Nephron progenitor cell (in vitro differentiated cells): Measurements from ENCODE around the gene CCDC178.

Experiments used
- DNase-seq: peaks from one replicate; pipeline ENCODE4 v3.0.0; 2021
- H3K27ac Mint-ChIP-seq: 2 replicates; pipeline ENCODE4 v1.8.0; 2021; ENCODE audit warnings: mild to moderate bottlenecking, moderate library complexity, mixed read lengths
- H3K27me3 Mint-ChIP-seq: 2 replicates; pipeline ENCODE4 v1.8.0; 2021; ENCODE audit warnings: mild to moderate bottlenecking, low read depth, mixed read lengths; ENCODE audit not compliant: poor library complexity
- H3K36me3 Mint-ChIP-seq: 2 replicates; pipeline ENCODE4 v1.8.0; 2021; ENCODE audit warnings: low read depth, mixed read lengths
- H3K4me1 Mint-ChIP-seq: 2 replicates; pipeline ENCODE4 v1.8.0; 2021; ENCODE audit warnings: mixed read lengths
- H3K4me3 Mint-ChIP-seq: 2 replicates; pipeline ENCODE4 v1.8.0; 2021; ENCODE audit warnings: mild to moderate bottlenecking, moderate library complexity, mixed read lengths
- H3K9me3 Mint-ChIP-seq: 2 replicates; pipeline ENCODE4 v1.8.0; 2021; ENCODE audit warnings: mild to moderate bottlenecking, moderate library complexity, mixed read lengths
- TF ChIP-seq, protein P1 (sequence below): fragments of 200-600 bp; sonication (generic); IDR thresholded peaks from 2 replicates; pipeline ENCODE4 v1.5.0; 2021; ENCODE audit warnings: antibody characterized with exemption

The CCDC178 gene

DNA sequence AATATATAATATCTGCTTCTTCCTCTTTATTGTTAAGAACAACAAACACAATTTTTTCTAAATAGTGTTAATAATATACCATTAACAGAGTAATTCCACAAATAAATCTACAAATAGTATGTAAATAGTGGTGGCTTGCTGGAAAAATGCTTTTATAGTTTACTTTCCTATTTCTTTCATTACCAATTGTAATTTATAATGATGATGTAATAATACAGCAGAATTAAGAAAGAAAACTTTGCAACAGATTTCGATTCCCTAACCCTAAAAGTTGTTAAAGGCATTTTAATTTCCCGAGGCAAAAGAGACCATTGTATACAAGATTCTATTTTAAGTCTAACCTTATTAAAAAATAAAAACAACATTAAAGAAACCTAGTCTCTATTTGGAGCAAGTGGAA lies 307.9 kb downstream of the CCDC178 start:
- no peak overlapping the region for H3K4me3 Mint-ChIP-seq
- H3K9me3 Mint-ChIP-seq: no peaks in the 10 kb centered on the region
- peaks cover 6% of the 10 kb centered on the region for H3K4me1 Mint-ChIP-seq
- TF ChIP-seq, protein P1, sequence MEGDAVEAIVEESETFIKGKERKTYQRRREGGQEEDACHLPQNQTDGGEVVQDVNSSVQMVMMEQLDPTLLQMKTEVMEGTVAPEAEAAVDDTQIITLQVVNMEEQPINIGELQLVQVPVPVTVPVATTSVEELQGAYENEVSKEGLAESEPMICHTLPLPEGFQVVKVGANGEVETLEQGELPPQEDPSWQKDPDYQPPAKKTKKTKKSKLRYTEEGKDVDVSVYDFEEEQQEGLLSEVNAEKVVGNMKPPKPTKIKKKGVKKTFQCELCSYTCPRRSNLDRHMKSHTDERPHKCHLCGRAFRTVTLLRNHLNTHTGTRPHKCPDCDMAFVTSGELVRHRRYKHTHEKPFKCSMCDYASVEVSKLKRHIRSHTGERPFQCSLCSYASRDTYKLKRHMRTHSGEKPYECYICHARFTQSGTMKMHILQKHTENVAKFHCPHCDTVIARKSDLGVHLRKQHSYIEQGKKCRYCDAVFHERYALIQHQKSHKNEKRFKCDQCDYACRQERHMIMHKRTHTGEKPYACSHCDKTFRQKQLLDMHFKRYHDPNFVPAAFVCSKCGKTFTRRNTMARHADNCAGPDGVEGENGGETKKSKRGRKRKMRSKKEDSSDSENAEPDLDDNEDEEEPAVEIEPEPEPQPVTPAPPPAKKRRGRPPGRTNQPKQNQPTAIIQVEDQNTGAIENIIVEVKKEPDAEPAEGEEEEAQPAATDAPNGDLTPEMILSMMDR: no peak
- H3K27ac Mint-ChIP-seq: no peak overlapping the region
- DNase-seq: no peak
- no peaks in the 10 kb centered on the region for H3K36me3 Mint-ChIP-seq
- H3K27me3 Mint-ChIP-seq: no peaks in the 10 kb centered on the region

DNA sequence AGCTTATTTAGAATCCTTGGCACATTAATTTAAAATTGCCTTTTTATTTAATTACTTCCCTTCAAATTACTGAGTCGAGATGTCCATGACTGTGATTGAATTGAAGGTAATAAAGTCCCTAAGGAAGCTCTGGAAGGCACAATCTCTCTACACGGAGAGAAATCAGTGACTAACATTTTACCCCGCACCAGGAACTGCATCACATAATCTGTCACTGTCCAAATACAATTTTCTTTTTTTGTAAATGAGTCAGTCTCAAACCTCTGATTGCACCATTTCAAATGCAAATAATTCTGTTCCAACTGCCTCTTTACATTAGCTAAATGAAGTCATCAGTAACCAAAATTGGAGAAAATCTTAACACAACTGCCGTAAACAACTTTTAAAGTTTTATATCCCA lies 311.9 kb downstream of the CCDC178 start:
- H3K4me1 Mint-ChIP-seq: peaks cover 23% of the 10 kb centered on the region
- no peaks in the 10 kb centered on the region for H3K36me3 Mint-ChIP-seq
- H3K27me3 Mint-ChIP-seq: no peaks in the 10 kb centered on the region
- H3K27ac Mint-ChIP-seq: no peak overlapping the region
- no peak for DNase-seq
- no peak overlapping the region for H3K4me3 Mint-ChIP-seq
- TF ChIP-seq, protein P1: no peak
- H3K9me3 Mint-ChIP-seq: no peaks in the 10 kb centered on the region

DNA sequence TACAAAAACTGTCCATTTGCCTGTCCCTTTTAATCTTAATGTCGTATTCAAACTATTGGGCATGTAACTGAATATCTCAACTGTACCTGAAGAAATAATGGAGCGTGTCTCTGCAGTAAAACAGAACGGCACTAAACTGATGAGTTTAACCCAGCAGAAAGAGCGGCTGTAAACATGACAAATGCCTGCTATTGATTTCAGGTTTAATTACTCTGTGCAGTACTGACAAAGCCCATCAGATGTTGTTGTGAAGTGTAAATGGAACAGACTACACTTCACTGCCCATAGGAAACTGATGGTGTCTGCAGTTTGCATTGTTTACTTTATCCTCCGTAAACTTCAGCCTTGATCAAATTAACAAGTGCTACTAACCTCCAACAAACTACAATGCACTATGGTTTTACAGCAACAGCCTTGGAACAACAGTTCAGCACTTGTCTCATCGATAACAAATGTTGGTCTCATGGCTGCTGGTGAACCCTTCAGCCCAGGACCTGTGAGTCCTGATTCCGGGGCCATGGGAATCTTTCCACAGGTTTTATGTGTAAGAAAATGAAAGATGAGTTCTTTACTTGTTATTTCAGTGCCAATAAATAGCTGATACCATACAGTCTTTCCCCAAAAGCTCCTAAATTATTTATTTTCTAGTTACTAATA lies 316.5 kb downstream of the CCDC178 start:
- H3K9me3 Mint-ChIP-seq: no peaks in the 10 kb centered on the region

DNA sequence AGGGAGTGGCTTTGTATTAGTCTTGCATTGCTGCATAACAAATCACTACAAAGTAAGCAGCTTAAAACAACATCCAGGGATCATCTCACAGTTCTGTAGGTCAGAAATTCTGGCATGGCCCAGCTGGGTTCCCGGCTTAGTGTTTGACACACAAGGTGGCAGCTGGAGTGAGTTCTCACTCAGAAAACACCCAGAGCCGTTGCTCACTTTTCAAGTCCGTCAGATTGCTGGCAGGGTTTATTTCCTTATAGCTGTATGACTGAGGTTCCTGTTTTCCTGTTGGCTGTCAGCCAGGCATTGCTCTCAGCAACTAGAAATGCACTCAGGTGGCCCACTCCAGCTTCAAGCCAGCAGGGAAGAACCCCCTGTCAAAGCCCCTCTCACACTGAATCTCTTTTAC lies 324.1 kb downstream of the CCDC178 start:
- H3K27me3 Mint-ChIP-seq: peaks cover 3% of the 10 kb centered on the region
- H3K4me3 Mint-ChIP-seq: no peak overlapping the region
- peaks cover 8% of the 10 kb centered on the region for H3K9me3 Mint-ChIP-seq
- peaks cover 34% of the 10 kb centered on the region for H3K4me1 Mint-ChIP-seq
- H3K36me3 Mint-ChIP-seq: no peaks in the 10 kb centered on the region
- TF ChIP-seq, protein P1: no peak
- H3K27ac Mint-ChIP-seq: peak overlapping the region; percentile 46
- DNase-seq: no peak

More for the DNA sequence above, 316.5 kb downstream of the CCDC178 start:
- peak overlapping the region; percentile 77 for H3K27ac Mint-ChIP-seq
- peaks cover 38% of the 10 kb centered on the region for H3K4me1 Mint-ChIP-seq
- H3K4me3 Mint-ChIP-seq: peak overlapping the region; percentile 36
- TF ChIP-seq, protein P1: no peak
- H3K36me3 Mint-ChIP-seq: no peaks in the 10 kb centered on the region
- DNase-seq: peak; percentile 16
- no peaks in the 10 kb centered on the region for H3K27me3 Mint-ChIP-seq

DNA sequence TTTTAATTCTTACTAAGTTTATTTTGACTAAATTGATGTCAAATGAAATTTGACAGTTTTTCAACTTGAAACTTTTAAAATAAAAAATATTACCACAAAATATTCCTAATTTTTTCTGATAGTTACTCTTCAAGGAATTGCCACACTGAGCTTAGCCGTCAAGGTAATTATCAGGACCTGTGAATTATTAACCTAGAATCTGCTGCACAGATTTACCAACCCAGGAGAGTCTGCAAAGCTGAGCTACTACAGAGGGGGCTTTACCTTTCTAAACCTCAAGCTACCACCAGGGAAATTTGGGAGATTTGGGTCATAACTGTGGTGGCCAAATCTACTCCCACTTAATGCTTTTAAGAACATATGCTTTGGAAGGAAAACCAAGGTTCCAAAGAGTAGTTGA lies 324.6 kb downstream of the CCDC178 start:
- Mint-ChIP-seq H3K27me3 (peaks cover 3% of the 10 kb centered on the region), H3K27ac (no peak overlapping the region), H3K4me1 (peaks cover 34% of the 10 kb centered on the region), H3K36me3 (no peaks in the 10 kb centered on the region), H3K9me3 (peaks cover 8% of the 10 kb centered on the region), H3K4me3 (no peak overlapping the region)
- TF ChIP-seq, protein P1: no peak
- no peak for DNase-seq

DNA sequence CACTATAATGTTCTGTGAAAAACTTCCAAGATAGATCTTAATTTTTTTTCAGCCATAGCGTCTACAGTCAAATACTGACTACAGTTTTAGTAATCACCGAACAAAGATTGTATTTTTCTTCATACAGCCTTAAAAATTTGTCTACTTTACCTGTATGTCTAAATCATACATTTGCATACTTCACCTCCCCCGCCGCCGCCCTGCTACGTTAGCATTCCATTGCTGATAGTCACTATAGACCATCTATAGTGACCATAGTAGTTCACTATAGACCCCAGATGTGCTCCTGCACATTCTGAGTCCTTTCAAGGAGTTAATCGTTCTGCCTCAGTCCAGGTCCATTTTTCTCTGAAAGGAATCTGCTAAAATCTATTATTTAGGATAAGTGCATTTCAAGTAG lies 325.0 kb downstream of the CCDC178 start:
- H3K27me3 Mint-ChIP-seq: peaks cover 3% of the 10 kb centered on the region
- H3K27ac Mint-ChIP-seq: no peak overlapping the region
- DNase-seq: no peak
- H3K4me3 Mint-ChIP-seq: no peak overlapping the region
- peaks cover 34% of the 10 kb centered on the region for H3K4me1 Mint-ChIP-seq
- TF ChIP-seq, protein P1: no peak
- H3K9me3 Mint-ChIP-seq: peaks cover 8% of the 10 kb centered on the region
- no peaks in the 10 kb centered on the region for H3K36me3 Mint-ChIP-seq
